Stromal cell of bone marrow (primary cell): Measurements from ENCODE around the gene TTLL11.
"Not testable (repeated sequence)": the region's sequence is repeated elsewhere in the genome, so short reads cannot be mapped to it uniquely, and the experiment has no call there.

Experiments
- DNase-seq: peaks from one replicate; pipeline ENCODE4 v3.0.0-alpha.2; 2012; ENCODE audit warnings: low read depth

TTLL11 gene

DNA sequence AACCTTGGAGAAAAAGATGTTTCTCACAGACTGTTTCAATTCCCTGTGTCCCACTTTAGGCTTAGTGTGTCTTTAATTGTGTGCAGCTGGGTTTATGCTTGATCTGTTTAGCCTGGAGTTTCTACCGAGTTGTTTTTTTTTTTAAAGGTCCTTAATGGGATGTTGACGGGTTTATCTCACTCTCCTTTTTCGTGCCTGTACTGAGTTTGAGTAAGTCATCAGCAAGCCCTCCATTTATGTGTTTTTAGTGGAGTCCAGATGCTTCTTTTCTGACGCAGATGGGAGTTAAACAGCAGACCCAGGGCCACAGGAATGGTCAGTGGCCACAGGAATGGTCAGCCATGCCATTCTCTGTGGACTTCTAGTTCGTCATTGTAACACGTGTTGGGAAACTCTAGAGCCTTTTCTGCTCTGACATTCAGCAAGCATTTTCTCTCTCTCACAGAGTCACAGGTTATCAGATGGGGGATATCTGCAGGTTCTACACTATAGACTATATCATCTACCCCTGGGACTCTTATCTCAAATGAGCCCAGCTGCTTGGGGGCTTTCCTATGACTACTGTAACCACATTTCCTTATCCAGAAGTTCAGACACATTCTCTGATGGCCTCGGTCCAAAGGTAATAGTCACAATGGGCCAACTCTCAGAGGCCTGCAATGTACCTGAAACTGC lies 190.5 kb downstream of the TTLL11 start:
- DNase-seq = peak; percentile 98

DNA sequence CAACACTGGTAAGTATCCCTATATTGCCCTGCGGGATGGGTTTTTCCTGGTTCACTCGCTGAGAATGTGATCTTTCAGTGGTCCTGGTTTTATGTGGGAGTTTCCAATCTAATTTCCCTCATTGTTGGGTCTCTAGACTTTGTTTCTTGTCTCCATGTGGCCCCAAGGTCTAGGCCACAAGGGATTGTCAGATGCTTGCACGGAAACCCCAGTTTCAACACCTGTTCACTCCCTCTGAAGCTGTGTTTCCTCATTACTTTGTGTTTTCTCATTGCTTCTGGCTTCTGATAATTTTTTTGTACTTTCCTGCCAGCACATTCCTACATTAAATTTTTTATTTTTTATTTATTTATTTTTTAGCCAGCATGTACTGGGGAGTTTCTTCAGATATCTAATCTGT lies 191.5 kb downstream of the TTLL11 start:
- no peak for DNase-seq

DNA sequence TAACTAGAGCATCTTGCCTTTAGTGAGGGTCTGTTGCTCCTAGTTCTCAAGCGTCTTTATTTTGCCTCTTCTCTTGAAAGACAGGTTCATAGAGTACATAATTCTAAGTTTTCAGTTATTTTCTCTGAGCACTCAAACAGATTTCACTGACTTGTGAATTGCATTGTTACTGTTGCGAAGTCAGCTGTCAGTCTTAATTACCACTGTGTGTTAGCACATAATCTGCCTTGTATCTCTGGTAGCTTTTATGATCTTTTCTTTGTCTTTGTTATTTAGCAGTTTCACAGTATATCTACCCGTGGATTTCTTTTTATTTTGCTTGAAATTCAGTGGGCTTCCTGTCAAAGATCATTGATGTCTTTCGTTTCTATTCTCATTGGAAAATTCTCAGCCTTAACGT lies 192.9 kb downstream of the TTLL11 start:
- no peak for DNase-seq

DNA sequence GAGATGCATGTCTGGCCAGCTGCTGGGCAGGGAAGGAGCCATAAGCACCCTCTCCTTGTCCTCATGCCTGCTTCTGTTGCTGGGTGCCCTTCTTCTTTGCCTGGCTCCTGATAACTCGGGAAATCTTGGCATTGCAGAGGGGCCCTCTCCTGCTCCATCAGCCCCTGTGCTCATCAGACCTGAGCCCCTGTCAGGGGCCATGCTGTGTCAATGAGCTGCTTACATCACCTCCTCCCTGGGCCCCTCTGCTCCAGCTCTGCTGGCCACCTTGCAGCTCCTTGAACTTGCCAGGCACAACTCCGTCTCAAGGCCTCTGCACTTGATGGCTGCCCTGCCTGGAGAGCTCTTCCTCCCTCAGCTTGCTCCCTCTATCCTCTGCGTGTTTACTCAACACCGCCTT lies 194.3 kb downstream of the TTLL11 start:
- DNase-seq = no peak

DNA sequence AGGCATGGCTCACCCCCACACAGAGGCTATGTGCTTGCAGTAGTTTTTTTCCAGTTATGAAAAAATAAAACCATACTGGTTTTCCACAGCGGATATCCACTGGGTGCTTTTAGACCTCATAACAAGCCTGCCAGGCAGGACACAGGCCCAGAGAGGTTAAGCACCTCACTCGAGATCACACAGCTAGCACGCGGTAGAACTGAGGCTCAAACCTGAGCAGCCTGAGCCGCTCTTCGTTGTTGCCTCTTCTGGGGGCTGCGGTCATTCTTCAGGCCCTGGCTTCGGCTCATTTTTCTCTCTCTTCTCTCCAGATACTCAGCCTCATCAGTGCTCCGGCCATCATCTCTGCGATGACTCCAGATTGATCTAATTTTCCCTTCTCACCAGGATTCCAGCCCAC lies 196.0 kb downstream of the TTLL11 start:
- no peak for DNase-seq

DNA sequence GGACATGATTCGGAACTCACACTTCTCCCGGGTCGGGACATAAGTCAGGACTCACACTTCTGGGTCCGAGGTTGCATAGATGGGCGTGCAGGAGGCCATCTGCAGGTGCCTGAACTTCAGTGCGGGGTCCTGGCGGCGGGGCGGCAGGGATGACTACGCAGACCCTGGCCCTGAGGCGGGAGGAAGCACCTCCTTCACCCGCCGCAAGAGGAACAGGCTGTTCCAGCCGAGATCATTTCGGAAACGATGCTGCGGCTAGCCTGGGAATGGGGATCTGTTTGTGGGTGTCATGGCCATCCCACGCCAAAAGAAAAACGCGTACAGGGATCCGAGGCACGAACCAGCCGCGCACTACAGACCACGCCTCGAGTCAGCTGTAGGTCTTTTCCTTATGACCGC lies 196.6 kb downstream of the TTLL11 start:
- no peak for DNase-seq

DNA sequence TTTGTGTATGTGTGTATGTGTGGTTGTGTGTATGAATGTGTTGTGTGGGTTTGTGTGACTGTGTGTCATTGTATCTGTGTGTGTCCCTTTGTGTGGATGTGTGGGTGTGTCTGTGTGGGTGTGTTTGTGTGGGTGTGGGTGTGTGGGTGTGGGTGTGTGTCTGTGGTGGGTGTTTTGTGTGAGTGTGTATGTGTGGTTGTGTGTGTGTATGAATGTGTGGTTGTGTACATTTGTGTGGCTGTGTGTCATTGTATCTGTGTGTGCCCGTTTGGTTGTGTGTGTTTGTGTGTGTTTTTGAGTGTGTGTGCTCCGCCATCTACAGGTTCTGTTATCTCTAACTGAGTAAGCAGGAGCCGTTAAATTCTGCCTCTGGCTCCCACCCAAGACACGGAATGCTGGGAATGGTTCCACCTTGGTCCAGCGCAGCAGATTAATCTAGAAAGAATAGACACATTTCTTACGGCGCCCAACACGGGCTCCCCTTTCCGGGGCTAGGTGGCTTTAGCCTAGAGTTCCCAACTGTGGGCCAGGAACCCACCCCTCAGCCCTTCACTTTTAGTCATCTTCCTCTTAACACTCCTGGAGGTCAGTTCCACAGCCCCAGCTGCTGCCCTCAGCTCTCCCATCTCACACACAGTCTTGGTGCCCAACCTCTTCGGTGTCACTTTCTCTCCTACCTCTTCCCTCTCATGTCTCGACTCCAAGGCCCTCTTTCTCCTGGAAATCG lies 197.1 kb downstream of the TTLL11 start:
- no peak for DNase-seq

DNA sequence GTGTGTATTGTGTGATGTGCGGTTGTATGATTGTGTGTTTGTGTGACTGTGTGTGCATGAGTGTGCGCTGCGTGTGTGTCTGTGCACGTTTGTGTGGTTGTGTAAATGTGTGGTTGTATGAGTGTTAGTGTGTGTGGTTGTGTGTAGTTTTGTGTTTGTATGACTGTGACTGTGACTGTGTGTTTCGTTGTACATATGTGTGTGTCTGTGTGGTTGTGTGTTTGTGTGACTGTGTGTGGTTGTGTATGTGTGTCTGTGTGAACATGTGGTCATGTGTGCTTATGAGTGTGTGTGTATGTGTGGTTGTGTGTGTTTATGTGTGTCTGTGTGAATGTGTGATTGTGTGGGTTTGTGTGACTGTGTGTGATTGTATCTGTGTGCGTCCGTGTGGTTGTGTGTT lies 197.8 kb downstream of the TTLL11 start:
- DNase-seq = no peak

DNA sequence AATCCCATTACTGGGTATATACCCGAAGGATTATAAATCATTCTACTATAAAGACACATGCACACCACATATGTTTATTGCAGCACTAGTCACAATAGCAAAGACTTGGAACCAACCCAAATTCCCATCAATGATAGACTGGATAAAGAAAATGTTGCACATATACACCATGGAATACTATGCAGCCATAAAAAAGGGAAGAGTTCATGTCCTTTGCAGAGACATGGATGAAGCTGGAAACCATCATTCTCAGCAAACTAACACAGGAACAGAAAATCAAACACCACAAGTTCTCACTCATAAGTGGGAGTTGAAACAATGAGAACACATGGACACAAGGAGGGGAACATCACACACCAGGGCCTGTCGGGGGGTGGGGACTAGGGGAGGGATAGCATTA lies 198.7 kb downstream of the TTLL11 start:
- DNase-seq = not testable (repeated sequence)

DNA sequence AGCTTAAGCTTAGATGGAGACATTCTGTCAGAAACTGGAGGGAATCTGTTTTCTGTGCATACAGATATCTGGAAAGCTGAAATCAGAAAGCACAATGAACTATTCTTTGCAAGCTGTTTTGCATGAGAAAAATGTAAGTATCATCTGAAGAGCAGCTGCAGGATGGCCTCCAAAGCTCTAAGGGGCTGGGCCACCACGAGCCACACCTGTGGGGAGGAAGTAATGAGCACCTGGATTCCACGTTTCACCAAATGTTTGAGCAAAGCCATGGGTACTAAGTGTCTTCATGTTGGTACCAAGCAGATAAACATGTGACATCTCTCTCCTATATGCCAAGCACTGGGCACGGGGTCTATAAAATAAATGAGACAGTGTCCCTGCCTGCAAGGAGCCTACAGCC lies 199.3 kb downstream of the TTLL11 start:
- DNase-seq = no peak

DNA sequence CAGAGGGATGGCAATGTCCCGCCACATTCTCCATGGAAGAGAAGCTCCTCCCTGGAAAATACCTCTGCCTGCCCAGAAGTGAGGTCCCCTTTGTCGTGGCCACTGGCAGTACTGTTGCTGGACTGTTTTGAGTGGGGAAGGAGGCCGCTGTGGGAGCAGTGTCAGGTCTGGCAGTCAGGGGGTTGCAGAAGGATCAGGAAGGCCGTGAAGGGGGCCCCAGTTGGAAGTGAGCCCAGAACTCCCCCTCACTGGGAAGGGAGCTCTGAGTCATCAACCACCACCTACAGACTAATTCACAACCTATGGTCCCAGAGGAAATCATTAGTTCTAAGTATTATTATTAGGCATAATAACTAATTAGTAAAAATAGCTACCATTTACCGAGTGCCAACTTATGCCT lies 200.4 kb downstream of the TTLL11 start:
- no peak for DNase-seq

DNA sequence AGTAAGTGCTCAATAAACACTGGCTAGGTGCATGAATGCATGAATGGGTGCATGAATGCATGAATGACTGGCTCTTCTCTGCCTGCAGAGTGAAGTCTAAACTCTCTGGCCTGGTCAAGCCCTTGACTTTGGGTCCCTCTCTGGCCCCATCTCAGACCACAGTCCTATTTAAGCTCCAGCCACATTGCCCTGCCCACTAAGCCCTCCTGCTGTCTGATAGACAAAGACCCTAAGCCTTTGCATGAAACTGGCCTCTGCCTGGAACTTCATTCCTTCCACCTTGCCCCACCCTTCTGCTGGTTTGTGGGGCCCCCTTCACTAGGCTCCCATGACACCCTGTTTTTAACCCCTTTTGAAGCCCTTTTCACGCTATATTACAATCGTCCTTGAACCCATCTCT lies 202.4 kb downstream of the TTLL11 start:
- DNase-seq = no peak

DNA sequence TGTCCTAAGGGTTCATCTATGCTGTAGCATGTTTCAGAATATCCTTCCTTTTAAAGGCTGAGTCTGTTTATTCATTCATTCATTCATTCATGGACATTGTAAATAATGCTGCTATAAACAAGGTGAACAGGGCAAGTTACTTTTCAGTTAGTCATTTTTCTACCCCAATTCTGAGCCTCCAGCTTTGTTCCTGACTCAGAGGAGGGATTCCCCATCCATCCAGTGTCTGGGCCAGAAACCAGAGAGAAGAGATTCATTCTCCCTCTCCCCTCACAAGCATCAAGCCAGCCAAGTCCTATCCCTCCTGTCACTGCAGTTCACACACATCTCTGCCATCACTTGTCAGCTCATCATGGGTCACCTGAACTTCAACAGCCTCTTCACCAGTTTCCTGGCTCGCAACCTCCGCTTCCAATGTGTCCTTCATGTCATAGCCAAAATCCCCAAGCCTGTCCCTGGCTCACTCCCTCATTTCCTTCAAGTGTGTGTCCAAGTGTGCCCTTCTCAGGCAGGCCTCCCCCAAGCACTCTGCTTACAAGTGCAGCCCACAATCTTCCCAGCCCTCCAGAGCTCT lies 203.0 kb downstream of the TTLL11 start:
- DNase-seq = no peak

DNA sequence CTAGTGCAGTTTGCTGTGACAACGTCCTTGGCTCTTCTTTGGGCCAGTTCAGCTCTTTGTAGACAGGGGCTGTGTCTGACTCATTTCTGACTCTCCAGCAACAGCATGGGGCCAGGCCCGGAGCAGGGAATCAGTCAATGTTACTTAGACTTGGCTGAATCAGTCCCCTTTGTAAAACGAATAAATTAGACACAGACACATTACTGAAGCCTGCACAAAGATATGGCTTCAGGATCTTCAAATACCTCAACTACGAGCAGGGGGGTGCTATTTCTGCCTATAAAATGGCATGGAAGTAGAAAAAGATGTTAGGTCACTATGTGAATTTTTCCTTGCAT lies 204.7 kb downstream of the TTLL11 start:
- DNase-seq = peak; percentile 74

DNA sequence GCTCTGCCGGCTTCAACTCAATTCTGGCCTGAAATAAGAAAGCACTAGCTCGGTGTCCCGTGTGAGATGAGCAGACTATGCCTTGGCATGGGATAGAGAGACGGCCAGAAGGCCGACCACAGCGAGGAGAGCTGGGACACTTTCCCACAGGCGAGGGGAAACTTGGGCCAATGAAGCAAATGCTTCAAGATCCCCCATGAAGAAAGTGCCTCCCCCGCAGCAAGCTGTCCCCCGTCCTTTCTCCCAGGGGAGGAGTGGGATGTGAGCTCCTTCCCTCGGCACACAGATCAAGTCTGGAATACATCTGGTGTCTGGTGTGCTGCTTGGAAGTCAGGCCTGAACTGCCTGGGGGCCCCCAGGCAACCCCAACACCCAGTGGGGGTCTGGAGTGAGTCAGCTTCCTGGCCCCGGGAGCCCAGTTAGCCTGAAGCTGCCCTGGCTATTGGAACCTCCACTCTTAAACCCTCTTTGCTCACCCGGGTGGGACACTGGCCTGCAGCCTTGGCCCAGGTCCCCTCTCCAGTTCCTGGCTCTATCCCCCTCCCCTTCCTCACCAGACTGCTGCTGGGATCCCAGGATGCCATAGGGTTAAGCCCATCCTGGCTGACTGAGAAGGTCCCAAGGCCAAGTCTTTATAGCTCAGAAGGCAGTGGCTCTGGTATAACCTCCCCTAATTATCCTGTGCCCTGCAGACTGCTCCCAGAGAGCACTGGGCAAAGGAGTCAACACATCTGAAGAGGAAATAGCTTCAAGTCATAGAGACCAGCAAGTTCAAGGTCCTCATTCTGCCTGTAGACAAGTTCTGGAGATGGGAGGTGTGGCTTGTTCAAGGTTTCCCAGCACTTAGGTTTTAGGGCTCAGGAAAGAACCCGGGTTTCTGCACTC lies 205.3 kb downstream of the TTLL11 start:
- DNase-seq = no peak

DNA sequence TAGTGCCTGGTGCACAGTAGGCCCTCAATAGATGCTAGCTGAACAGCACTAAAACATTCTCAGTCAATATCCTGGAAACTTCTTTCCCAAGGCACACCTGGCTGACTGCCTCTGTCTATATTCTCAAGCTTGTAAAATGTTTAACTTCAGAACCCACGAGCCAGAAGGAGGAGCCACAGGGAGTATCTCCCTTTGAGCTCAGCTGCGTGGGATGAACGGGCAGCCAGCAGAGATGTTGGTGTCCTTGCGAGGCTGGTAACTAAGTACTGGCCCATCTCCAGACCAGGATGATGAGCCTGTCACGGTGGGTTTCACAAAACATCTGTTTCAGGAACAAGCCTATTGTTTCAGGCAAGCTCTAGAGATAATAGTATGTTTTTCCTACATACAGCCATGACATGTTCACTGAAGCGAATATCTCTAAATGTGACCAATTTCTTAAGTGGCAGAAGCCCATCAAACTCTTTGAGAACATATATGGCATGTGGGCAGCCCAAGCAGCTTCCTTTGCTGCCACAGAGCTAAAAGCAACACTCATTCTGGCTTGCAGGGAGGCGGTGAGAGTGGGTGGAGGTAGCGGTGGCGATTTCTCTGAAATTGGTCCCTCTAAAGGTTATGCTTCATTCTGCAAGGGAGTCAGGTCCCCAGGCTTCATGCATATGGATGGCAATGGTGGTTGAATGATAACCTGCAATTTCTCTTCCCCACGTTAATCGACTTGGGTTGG lies 206.2 kb downstream of the TTLL11 start:
- no peak for DNase-seq

DNA sequence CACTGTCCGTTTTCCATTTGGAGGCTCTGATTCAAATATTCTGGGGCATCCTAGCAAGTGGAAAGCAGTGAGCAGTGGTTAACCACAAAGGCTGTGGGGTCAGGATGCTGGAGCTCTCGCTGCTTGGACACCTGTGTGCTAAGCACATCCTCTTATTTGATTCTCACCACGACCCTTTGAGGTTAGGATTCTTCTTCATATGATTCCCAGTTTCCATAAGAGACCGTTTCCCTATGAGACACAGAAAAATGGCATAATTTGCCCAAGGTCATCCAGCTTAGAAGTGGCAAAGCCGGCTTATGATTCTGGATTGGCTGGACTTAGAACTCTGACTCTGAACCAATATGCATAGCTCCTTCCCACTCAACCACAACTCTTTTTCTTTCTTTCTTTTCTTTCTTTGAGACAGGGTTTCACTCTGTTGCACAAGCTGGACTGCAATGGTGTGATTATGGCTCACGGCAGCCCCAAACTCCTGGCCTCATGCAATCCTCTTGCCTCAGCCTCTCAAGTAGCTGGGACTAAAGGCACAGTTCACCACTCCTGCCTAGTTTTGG lies 207.7 kb downstream of the TTLL11 start:
- no peak for DNase-seq

DNA sequence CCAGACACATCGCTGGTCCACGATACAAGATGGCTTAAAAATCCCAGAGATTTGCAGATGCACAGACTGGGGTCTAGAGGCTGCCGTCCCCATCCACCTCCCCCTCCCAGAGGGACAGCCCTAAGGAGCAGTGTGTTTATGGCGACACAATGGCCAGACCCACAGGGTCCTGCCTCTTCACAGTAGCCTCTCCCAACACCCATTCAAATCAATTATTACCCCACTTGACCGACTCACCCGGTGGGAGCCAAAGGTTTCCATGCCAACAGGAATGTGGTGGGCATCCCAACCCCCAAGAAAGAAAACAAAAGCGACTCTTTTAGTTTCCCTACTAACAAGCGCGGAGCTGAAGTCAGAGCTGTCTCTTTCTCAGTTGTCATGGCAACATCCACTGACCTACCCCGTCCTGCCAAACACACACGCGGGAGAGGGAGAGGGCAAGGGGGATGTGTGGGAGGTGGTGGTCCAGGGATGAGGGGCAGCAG lies 209.0 kb downstream of the TTLL11 start:
- no peak for DNase-seq

DNA sequence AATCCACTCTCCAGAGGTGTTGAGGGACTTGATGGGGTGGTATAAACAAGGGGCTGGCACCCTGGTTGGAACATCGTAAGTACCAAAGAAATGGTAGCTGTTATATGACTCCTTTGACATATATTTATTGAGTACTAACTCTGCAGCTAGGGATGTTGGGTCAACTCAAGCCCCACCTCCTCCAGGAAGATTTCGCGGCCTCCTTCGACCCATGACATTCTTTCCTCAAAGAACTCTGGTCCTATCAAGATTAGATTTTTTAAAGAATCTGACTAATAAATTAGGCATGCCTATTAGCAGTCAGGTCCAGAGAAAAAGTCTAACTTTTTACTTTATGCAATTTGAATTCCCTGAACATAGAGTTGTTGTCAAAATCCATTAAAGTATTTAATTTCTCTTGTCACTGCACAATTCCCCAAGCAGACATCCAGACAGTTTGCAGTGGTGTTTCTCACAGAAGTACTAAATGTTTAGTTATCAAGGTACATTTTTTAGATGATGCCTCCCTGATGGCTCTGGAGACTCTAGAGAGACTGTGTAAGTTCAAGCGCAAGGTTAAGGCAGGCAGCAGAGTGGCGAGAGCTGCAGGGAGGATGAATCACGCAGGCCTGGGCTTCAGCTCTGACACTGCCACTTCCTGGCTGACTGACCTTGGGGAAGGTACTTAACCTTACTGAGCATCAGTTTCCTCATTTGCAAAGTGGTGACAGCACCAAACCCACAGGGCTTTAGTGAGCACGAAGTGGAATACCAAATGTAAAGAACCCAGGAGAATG lies 209.6 kb downstream of the TTLL11 start:
- DNase-seq = no peak

DNA sequence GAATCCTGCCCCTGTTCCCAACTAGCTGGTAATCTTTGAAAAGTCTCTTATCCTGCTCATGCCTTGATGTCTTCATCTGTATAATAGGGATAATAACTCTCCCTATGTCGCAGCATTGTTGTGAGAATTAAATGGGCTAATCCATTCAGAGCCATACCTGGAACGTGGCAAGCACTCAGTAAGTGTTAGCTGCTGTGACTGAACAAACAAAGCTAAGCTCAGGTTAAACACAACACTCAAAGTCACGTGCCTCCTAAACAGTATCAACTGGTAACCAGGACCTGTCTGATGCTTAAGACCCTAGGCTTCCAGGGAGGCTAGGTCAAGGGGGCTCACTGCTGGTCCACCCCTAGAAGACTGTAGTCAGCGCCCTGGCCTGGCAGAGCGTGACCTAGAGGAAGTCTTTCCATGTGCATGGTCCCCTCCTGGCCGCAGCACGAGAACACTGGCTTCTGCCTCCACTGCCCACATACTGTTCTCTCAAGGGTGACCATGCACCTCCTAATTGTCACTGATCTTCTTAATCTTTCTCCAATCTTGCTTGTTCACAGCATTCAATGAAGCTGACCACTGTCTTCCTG lies 211.1 kb downstream of the TTLL11 start:
- DNase-seq = no peak
